Large intestine (tissue), 12 donors: ENCODE measurements around the gene OR5AC2. TPM values are rescaled to one million over a fixed set of nuclear protein-coding genes. Genes with fewer than 3 reads are reported as not detected.

Experiments used
- DNase-seq, 2 donors: peaks; one replicate each; pipeline versions ENCODE4 v3.0.0 to v3.0.0-alpha.2; 2013
- H3K27ac ChIP-seq: one replicate; pipeline ENCODE4 v1.5.1; 2013; ENCODE audit warnings: low read length
- H3K27me3 ChIP-seq: 2 replicates; pipeline ENCODE4 v1.6.1; 2013; ENCODE audit warnings: low read length; ENCODE audit not compliant: control insufficient read depth, insufficient read depth
- H3K36me3 ChIP-seq: 2 replicates; pipeline ENCODE4 v1.6.1; 2013; ENCODE audit warnings: low read length; ENCODE audit not compliant: control insufficient read depth, insufficient read depth
- H3K4me1 ChIP-seq: one replicate; pipeline ENCODE4 v1.6.1; 2013; ENCODE audit warnings: low read length; ENCODE audit not compliant: control insufficient read depth, insufficient read depth
- H3K4me3 ChIP-seq: one replicate; pipeline ENCODE4 v1.5.1; 2013; ENCODE audit warnings: low read length
- H3K9me3 ChIP-seq: one replicate; pipeline ENCODE4 v1.6.1; 2013; ENCODE audit warnings: mild to moderate bottlenecking, low read depth, low read length, moderate library complexity; ENCODE audit not compliant: control insufficient read depth
- WGBS: methylation state at CpG from one replicate; pipeline ENCODE4 v1.1.5; 2013; ENCODE audit warnings: low lambda C conversion rate; ENCODE audit not compliant: insufficient coverage; 5-methylcytosine and 5-hydroxymethylcytosine counted together
- long read RNA-seq, 11 donors: transcript quantifications; one replicate each; lab custom pipeline, GENCODE V29; 2026
- polyA plus RNA-seq: library from polyadenylated mRNA; unstranded; fragments of 120-200 nt; gene quantifications from one replicate; pipeline ENCODE4 v1.2.1, GENCODE V29; 2013

The OR5AC2 gene
- not detected for polyA plus RNA-seq
- long read RNA-seq, donor 1, result 0 reads
- long read RNA-seq, donor 2, result 0 reads
- long read RNA-seq, donor 3, result 0 reads
- long read RNA-seq, donor 4, result 0 reads
- long read RNA-seq, donor 5, result 0 reads
- long read RNA-seq, donor 6, result 0 reads
- long read RNA-seq, donor 7, result 0 reads
- long read RNA-seq, donor 8, result 0 reads
- long read RNA-seq, donor 9, result 0 reads
- long read RNA-seq, donor 10, result 0 reads
- long read RNA-seq, donor 11, result 0 reads

- H3K27ac ChIP-seq, result no peak within 1 kb of the TSS
- 94% methylated on average over 3 of the region's 4 CpGs for WGBS
- H3K27me3 ChIP-seq, result no peaks in the 10 kb centered on the region
- H3K4me1 ChIP-seq, result no peaks in the 10 kb centered on the region
- no peak for DNase-seq
- H3K4me3 ChIP-seq, result no peak within 1 kb of the TSS
- H3K9me3 ChIP-seq, result no peaks in the 10 kb centered on the region
- H3K36me3 ChIP-seq, result no peaks in the 10 kb centered on the region
These were observed at the start of gene OR5AC2 for GRCh38 chr3:98086873-98087272. Gene OR5AC2, plus strand, starts transcription at chr3:98087173. Its CDS starts 0 bp downstream, at chr3:98087173.

- Histone ChIP-seq H3K36me3 (no peaks in the 10 kb centered on the region), H3K4me1 (no peaks in the 10 kb centered on the region), H3K27ac (no peak overlapping the region), H3K27me3 (peaks cover 4% of the 10 kb centered on the region), H3K4me3 (no peak overlapping the region), H3K9me3 (no peaks in the 10 kb centered on the region)
- 40% methylated on average over 1 of the region's 3 CpGs for WGBS
- no peak for DNase-seq
These were observed 48.7 kb upstream of the OR5AC2 start for GRCh38 chr3:98038286-98038685.

GRCh38 chr3:98038876-98039275, 48.1 kb upstream of the OR5AC2 start:
- Histone ChIP-seq H3K27ac (no peak overlapping the region), H3K27me3 (peaks cover 4% of the 10 kb centered on the region), H3K4me1 (no peaks in the 10 kb centered on the region), H3K4me3 (no peak overlapping the region), H3K36me3 (no peaks in the 10 kb centered on the region), H3K9me3 (no peaks in the 10 kb centered on the region)
- no peak for DNase-seq
- 100% methylated on average over 2 of the region's 3 CpGs for WGBS

GRCh38 chr3:98039322-98040024, 47.5 kb upstream of the OR5AC2 start:
- 75% methylated on average over 2 of the region's 13 CpGs for WGBS
- DNase-seq, result peak; percentile 61 to 78
- Histone ChIP-seq H3K4me3 (peak overlapping the region; percentile 26), H3K27me3 (peaks cover 4% of the 10 kb centered on the region), H3K4me1 (no peaks in the 10 kb centered on the region), H3K9me3 (no peaks in the 10 kb centered on the region), H3K36me3 (no peaks in the 10 kb centered on the region), H3K27ac (no peak overlapping the region)

- H3K27me3 ChIP-seq, result no peaks in the 10 kb centered on the region
- no peak overlapping the region for H3K27ac ChIP-seq
- 100% methylated on average over 1 of the region's 1 CpG for WGBS
- H3K4me1 ChIP-seq, result no peaks in the 10 kb centered on the region
- H3K9me3 ChIP-seq, result no peaks in the 10 kb centered on the region
- no peak for DNase-seq
- H3K4me3 ChIP-seq, result no peak overlapping the region
- H3K36me3 ChIP-seq, result no peaks in the 10 kb centered on the region
These were observed 45.6 kb upstream of the OR5AC2 start for GRCh38 chr3:98041350-98041749.

GRCh38 chr3:98048586-98048985, 38.4 kb upstream of the OR5AC2 start:
- no CpG with 5 or more reads among the region's 1 CpG for WGBS
- Histone ChIP-seq H3K27ac (no peak overlapping the region), H3K36me3 (no peaks in the 10 kb centered on the region), H3K4me1 (no peaks in the 10 kb centered on the region), H3K4me3 (no peak overlapping the region), H3K9me3 (no peaks in the 10 kb centered on the region), H3K27me3 (no peaks in the 10 kb centered on the region)
- no peak for DNase-seq

- DNase-seq, result no peak
- WGBS, result 100% methylated on average over 1 of the region's 1 CpG
- no peaks in the 10 kb centered on the region for H3K36me3 ChIP-seq
- no peaks in the 10 kb centered on the region for H3K9me3 ChIP-seq
- no peak overlapping the region for H3K27ac ChIP-seq
- H3K4me3 ChIP-seq, result no peak overlapping the region
- H3K4me1 ChIP-seq, result no peaks in the 10 kb centered on the region
- H3K27me3 ChIP-seq, result no peaks in the 10 kb centered on the region
These were observed 37.7 kb upstream of the OR5AC2 start for GRCh38 chr3:98049271-98049670.

GRCh38 chr3:98056035-98056434, 30.9 kb upstream of the OR5AC2 start:
- H3K36me3 ChIP-seq, result no peaks in the 10 kb centered on the region
- DNase-seq, result no peak
- no peaks in the 10 kb centered on the region for H3K4me1 ChIP-seq
- no peak overlapping the region for H3K4me3 ChIP-seq
- no peak overlapping the region for H3K27ac ChIP-seq
- no peaks in the 10 kb centered on the region for H3K27me3 ChIP-seq
- H3K9me3 ChIP-seq, result no peaks in the 10 kb centered on the region

GRCh38 chr3:98057631-98058030, 29.3 kb upstream of the OR5AC2 start:
- Histone ChIP-seq H3K4me1 (no peaks in the 10 kb centered on the region), H3K27ac (no peak overlapping the region), H3K9me3 (no peaks in the 10 kb centered on the region), H3K4me3 (no peak overlapping the region), H3K27me3 (no peaks in the 10 kb centered on the region), H3K36me3 (no peaks in the 10 kb centered on the region)
- no CpG with 5 or more reads among the region's 1 CpG for WGBS
- DNase-seq, result no peak

- WGBS, result no CpG with 5 or more reads among the region's 7 CpGs
- no peak for DNase-seq
- Histone ChIP-seq H3K4me1 (no peaks in the 10 kb centered on the region), H3K27ac (no peak overlapping the region), H3K36me3 (no peaks in the 10 kb centered on the region), H3K27me3 (no peaks in the 10 kb centered on the region), H3K9me3 (no peaks in the 10 kb centered on the region), H3K4me3 (no peak overlapping the region)
These were observed 28.6 kb upstream of the OR5AC2 start for GRCh38 chr3:98058244-98058960.
